K562 (cell line): Measurements from ENCODE around the gene CCNL1. TPM values are rescaled to one million over a fixed set of nuclear protein-coding genes. Genes with fewer than 3 reads are reported as not detected.
A peak's percentile ranks its signal among the peaks of the same experiment; 100 is the strongest.

Experiments
- ATAC-seq: fragments of 200-7000 bp; cut with Tn5 transposase; 3 replicates; pipeline ENCODE4 v1.9.1; 2020; ENCODE audit warnings: moderate library complexity
- BruUV-seq: library from RNA; stranded (reverse); fragments of 400-500 nt; replicated peaks from 2 replicates; lab custom pipeline; 2021; lab: Mats Ljungman, UMichigan
- CTCF ChIA-PET: fragments of 300-600 bp; formaldehyde crosslinking; extraction: SDS; loops from one replicate; lab custom pipeline; 2021; ENCODE audit warnings: low intra/inter-chr PET ratio; lab: Yijun Ruan, JAX
- POLR2A ChIA-PET: fragments of 300-600, 350-650 bp; sonication (Branson Sonifier 250); formaldehyde crosslinking; extraction: SDS; loops from one replicate; lab custom pipeline; 2021; ENCODE audit warnings: antibody characterized with exemption, inconsistent platforms; lab: Yijun Ruan, JAX
- DNase-seq, 4 experiments: peaks; one replicate each; pipeline versions ENCODE4 v3.0.0 to v3.0.0-alpha.2; 2011 to 2018; ENCODE audit warnings: low spot score in 3 of 4, mixed read lengths in 3 of 4; ENCODE audit errors: extremely low read depth in 1 of 4
- FAIRE-seq: peaks from 2 replicates; lab custom pipeline; 2011; peaks lifted over from hg19 to GRCh38; lab: Jason Lieb, UNC
- H2AFZ ChIP-seq: 2 replicates; pipeline ENCODE4 v1.6.0; 2011; ENCODE audit warnings: low read depth, low read length, control low read depth, inconsistent platforms
- H3K27ac ChIP-seq: fragments of 200-600 bp; 3 replicates; pipeline ENCODE4 v1.8.0; 2011; ENCODE audit warnings: low read depth, mild to moderate bottlenecking, control low read depth, inconsistent platforms, low read length, moderate library complexity, mixed read lengths; ENCODE audit errors: extremely low read depth
- H3K27me3 ChIP-seq, 2 experiments: fragments of 300-600 bp in 1 of 2; 2 replicates in 1 of 2; 3 replicates in 1 of 2; pipeline versions ENCODE4 v1.6.0 to v1.8.0; 2011; ENCODE audit warnings: inconsistent platforms in 2 of 2, low read length in 2 of 2, mild to moderate bottlenecking in 1 of 2, mixed read lengths in 1 of 2, moderate library complexity in 1 of 2; ENCODE audit not compliant: control insufficient read depth in 2 of 2, insufficient read depth in 2 of 2
- H3K36me3 ChIP-seq: fragments of 300-600 bp; 3 replicates; pipeline ENCODE4 v1.8.0; 2011; ENCODE audit warnings: mild to moderate bottlenecking, low read length, inconsistent platforms; ENCODE audit not compliant: control insufficient read depth, insufficient read depth
- H3K4me1 ChIP-seq, 2 experiments: fragments of 200-600 bp in 1 of 2; replicated peaks in 1 of 2; 2 replicates in 1 of 2; 3 replicates in 1 of 2; pipeline versions ENCODE4 v1.5.1 to v1.8.0; 2011; ENCODE audit warnings: inconsistent platforms in 2 of 2, low read length in 2 of 2, mild to moderate bottlenecking in 1 of 2, mixed read lengths in 1 of 2, moderate library complexity in 1 of 2; ENCODE audit not compliant: control insufficient read depth in 2 of 2, insufficient read depth in 2 of 2
- H3K4me2 ChIP-seq: 2 replicates; pipeline ENCODE4 v1.6.1; 2011; ENCODE audit warnings: low read length, control low read depth, inconsistent platforms, mixed read lengths; ENCODE audit not compliant: insufficient read depth
- H3K4me3 ChIP-seq: fragments of 200-600 bp; sonication (generic), shearing (Covaris generic); 2 replicates; pipeline ENCODE4 v1.5.1; 2016; ENCODE audit warnings: control low read depth, inconsistent platforms
- H3K79me2 ChIP-seq: fragments of 200-600 bp; 3 replicates; pipeline ENCODE4 v1.8.0; 2011; ENCODE audit warnings: low read length, inconsistent platforms; ENCODE audit not compliant: control insufficient read depth, insufficient read depth
- H3K9ac ChIP-seq, 2 experiments: 2 replicates each; pipeline versions ENCODE4 v1.6.0 to v1.6.1; 2011; ENCODE audit warnings: low read depth in 2 of 2, low read length in 2 of 2, control low read depth in 1 of 2, inconsistent platforms in 1 of 2, mild to moderate bottlenecking in 1 of 2, mixed read lengths in 1 of 2; ENCODE audit not compliant: insufficient read depth in 1 of 2
- H3K9me1 ChIP-seq: one replicate; pipeline ENCODE4 v1.6.0; 2011; ENCODE audit warnings: inconsistent platforms, mild to moderate bottlenecking, low read length, moderate library complexity; ENCODE audit not compliant: control insufficient read depth, insufficient read depth
- H3K9me3 ChIP-seq: replicated peaks from 2 replicates; pipeline ENCODE4 v1.5.1; 2011; ENCODE audit warnings: low read depth, low read length, inconsistent platforms; ENCODE audit not compliant: control insufficient read depth, insufficient read depth
- H4K20me1 ChIP-seq: replicated peaks from 2 replicates; pipeline ENCODE4 v1.6.1; 2011; ENCODE audit warnings: low read length, inconsistent platforms, mixed read lengths; ENCODE audit not compliant: control insufficient read depth, insufficient read depth
- ATF7 ChIP-seq: fragments of 450-650 bp; IDR thresholded peaks from 2 replicates; pipeline ENCODE4 v1.7.1; 2014; ENCODE audit warnings: mild to moderate bottlenecking, moderate library complexity
- HMBOX1 ChIP-seq: sonication (generic); IDR thresholded peaks from 2 replicates; pipeline ENCODE4 v1.6.1; 2016
- ID3 ChIP-seq, 2 experiments: fragments of 250-450 bp in 1 of 2; fragments of 450-650 bp in 1 of 2; sonication (Bioruptor Pico) in 1 of 2; IDR thresholded peaks; 2 replicates each; pipeline versions ENCODE4 v1.6.1 to v1.8.0; 2016 to 2021; ENCODE audit warnings: mild to moderate bottlenecking in 2 of 2, moderate library complexity in 2 of 2, missing compliant biosample characterization in 1 of 2, missing genetic modification characterization in 1 of 2
- MTA1 ChIP-seq: fragments of 450-650 bp; IDR thresholded peaks from 2 replicates; pipeline ENCODE4 v1.6.1; 2017; ENCODE audit warnings: borderline replicate concordance
- NCOR1 ChIP-seq: fragments of 450-650 bp; IDR thresholded peaks from 2 replicates; pipeline ENCODE4 v1.6.1; 2016; ENCODE audit warnings: mild to moderate bottlenecking, moderate library complexity
- NR2C2 ChIP-seq, 2 experiments: fragments of 200-800 bp in 1 of 2; sonication (Bioruptor generic) in 1 of 2; sonication (generic) in 1 of 2; formaldehyde crosslinking in 1 of 2; IDR thresholded peaks; 2 replicates each; pipeline versions ENCODE4 v1.6.1 to v1.8.0; 2016 to 2022; ENCODE audit warnings: mild to moderate bottlenecking in 1 of 2, missing compliant biosample characterization in 1 of 2, missing genetic modification characterization in 1 of 2, missing genetic modification reagents in 1 of 2
- OTX1 ChIP-seq: fragments of 450-650 bp; formaldehyde crosslinking; IDR thresholded peaks from 2 replicates; pipeline ENCODE4 v1.4.0; 2022; ENCODE audit warnings: mild to moderate bottlenecking
- POLR2H ChIP-seq: IDR thresholded peaks from 2 replicates; pipeline ENCODE4 v1.6.1; 2016; ENCODE audit warnings: missing genetic modification characterization, low read depth, mild to moderate bottlenecking, control low read depth, missing compliant biosample characterization, moderate library complexity
- RCOR1 ChIP-seq, 2 experiments: IDR thresholded peaks; 2 replicates each; pipeline ENCODE4 v1.6.1; 2012; ENCODE audit warnings: low read depth in 2 of 2, low read length in 2 of 2, borderline replicate concordance in 1 of 2, improper control_type of control experiment in 1 of 2
- RFX5 ChIP-seq: IDR thresholded peaks from 2 replicates; pipeline ENCODE4 v1.6.1; 2011; ENCODE audit warnings: low read depth, mild to moderate bottlenecking, improper control_type of control experiment, low read length
- SOX6 ChIP-seq: fragments of 450-650 bp; IDR thresholded peaks from 2 replicates; pipeline ENCODE4 v1.6.1; 2014; ENCODE audit warnings: mild to moderate bottlenecking
- SRF ChIP-seq, 2 experiments: fragments of 250-450, 450-650 bp in 1 of 2; sonication (Bioruptor Pico) in 1 of 2; sonication (generic) in 1 of 2; formaldehyde crosslinking; IDR thresholded peaks; 2 replicates each; pipeline versions ENCODE4 v1.5.0 to v1.5.1; 2020 to 2022; ENCODE audit warnings: mild to moderate bottlenecking in 1 of 2, missing genetic modification reagents in 1 of 2
- ZNF124 ChIP-seq: sonication (generic); formaldehyde crosslinking; IDR thresholded peaks from 2 replicates; pipeline ENCODE4 v1.8.1; 2022; ENCODE audit warnings: missing genetic modification reagents
- ZNF263 ChIP-seq: sonication (generic); formaldehyde crosslinking; IDR thresholded peaks from 2 replicates; pipeline ENCODE4 v1.8.0; 2022; ENCODE audit warnings: mild to moderate bottlenecking, missing genetic modification reagents, borderline replicate concordance
- WGBS: fragments of 100-300 bp; shearing (Covaris generic); methylation state at CpG from one replicate; pipeline ENCODE4 v1.1.6; 2016; ENCODE audit warnings: low coverage, mixed read lengths; ENCODE audit not compliant: insufficient coverage; ENCODE audit errors: missing lambda C conversion rate; 5-methylcytosine and 5-hydroxymethylcytosine counted together
- in situ Hi-C: fragments of 300-500 bp; cut with MboI; formaldehyde crosslinking; loops from 4 replicates; pipeline ENCODE4 v1.15.0; 2018; ENCODE audit warnings: inconsistent platforms, mixed read lengths
- intact Hi-C: fragments of 100-400 bp; cut with micrococcal nuclease; formaldehyde crosslinking; loops from 2 replicates; pipeline ENCODE4 v1.14.2; 2022
- polyA plus RNA-seq, 8 experiments: library from polyadenylated mRNA; depleted of rRNA in 4 of 8; stranded (reverse) in 5 of 8; unstranded in 3 of 8; fragments of >200 nt; fragmentation: Nextera tagmentation in 2 of 8; fragmentation: Illumina TruSeq in 1 of 8; extraction: Ambion mirVana in 2 of 8; extraction: Trizol in 1 of 8; gene quantifications; 2 replicates each; pipeline versions ENCODE4 v1.2.1 to v1.2.3, GENCODE V29; 2011 to 2014; ENCODE audit warnings: inconsistent platforms in 1 of 8, missing spikeins in 1 of 8
- total RNA-seq, 7 experiments: library from RNA; depleted of rRNA in 6 of 7; stranded (reverse); fragments of >200 nt in 6 of 7; fragmentation: Illumina TruSeq in 2 of 7; extraction: Trizol in 2 of 7; gene quantifications; 2 replicates each; pipeline versions ENCODE4 v1.2.1 to v1.2.3, GENCODE V29; 2011 to 2021; ENCODE audit warnings: low replicate concordance in 1 of 7
- TF ChIP-seq, protein P1 (sequence below): fragments of 450-650 bp; IDR thresholded peaks from 2 replicates; pipeline ENCODE4 v1.6.1; 2017; ENCODE audit warnings: antibody characterized with exemption, mild to moderate bottlenecking

Gene CCNL1
- total and polyA plus RNA-seq, 9 of the 15 experiments (the other 6 are each of a cell fraction or from before 2014, with no cell fraction given) = 16.1 to 186 (median 132) TPM

DNA sequence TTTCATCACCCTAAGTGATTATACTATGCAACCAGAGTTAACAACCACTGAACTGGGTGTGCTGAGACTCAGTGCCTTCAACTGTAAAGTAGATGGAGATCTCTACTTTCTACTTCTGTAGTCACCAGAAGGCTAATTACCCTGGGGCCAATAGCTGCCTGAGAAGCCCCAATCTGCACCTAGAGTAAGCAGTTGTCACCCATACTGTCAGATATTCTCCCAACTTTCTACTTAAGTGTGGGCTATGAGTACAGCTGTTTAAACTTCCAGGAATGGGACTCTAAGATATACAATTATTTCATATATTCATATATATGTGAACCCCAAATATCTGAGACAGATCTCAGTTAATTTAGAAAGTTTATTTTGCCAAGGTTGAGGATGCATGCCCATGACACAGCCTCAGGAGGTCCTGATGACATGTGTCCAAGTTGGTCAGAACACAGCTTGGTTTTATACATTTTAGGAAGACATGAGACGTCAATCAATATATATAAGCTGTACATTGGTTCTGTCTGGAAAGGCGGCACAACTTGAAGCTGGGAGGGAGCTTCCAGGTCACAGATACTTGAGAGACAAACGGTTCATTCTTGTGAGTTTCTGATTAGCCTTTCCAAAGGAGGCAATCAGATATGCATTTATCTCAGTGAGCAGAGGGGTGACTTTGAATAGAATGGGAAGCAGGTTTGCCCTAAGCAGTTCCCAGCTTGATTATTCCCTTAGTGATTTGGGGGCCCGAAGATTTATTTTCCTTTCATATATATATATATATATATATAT lies 41.9 kb downstream of the CCNL1 start:
- in situ Hi-C loops (no loop called here), intact Hi-C loops (no loop called here)
- Histone ChIP-seq H3K27me3 (no peaks in the 10 kb centered on the region), H3K4me2 (no peak overlapping the region), H3K4me1 (peaks cover 20 to 59% of the 10 kb centered on the region in 2 experiments), H3K27ac (peak overlapping the region; percentile 37; the same call in 2 of the 3 replicates), H3K9me3 (peaks cover 5% of the 10 kb centered on the region; the same call in 1 of the 2 replicates), H3K79me2 (no peaks in the 10 kb centered on the region), H4K20me1 (no peaks in the 10 kb centered on the region), H3K9me1 (no peaks in the 10 kb centered on the region), H3K36me3 (no peaks in the 10 kb centered on the region), H3K9ac (no peak overlapping the region), H2AFZ (peak overlapping the region; percentile 18; the same call in 1 of the 2 replicates), H3K4me3 (no peak overlapping the region)
- DNase-seq (peak in 1 of 4 experiments; percentile 67), ATAC-seq (peak; percentile 43), FAIRE-seq (no peak)
- ChIA-PET CTCF (no interaction called here), POLR2A (interaction anchor here (0.6 to 3.8 kb wide), 6 partner anchors 9 to 42 kb away, joined by 3 to 23 read pairs (median 8); partner anchors contain the start of gene CCNL1)
- 1% methylated on average over 4 of the region's 4 CpGs for WGBS
- no TSS peak for BruUV-seq
- TF ChIP-seq NR2C2 (CRISPR knock-in tag; IDR thresholded peaks at IDR 0.05) = no peak
- TF ChIP-seq NR2C2 (tag; IDR thresholded peaks at IDR 0.05) = peak; percentile 48
- no peak for TF ChIP-seq SRF (CRISPR knock-in tag; IDR thresholded peaks at IDR 0.05)
- TF ChIP-seq ATF7 = peak; percentile 28; the same call in 1 of the 2 replicates
- TF ChIP-seq SOX6 = peak; percentile 86
- TF ChIP-seq ZNF124 (CRISPR knock-in tag) = no peak
- TF ChIP-seq MTA1 = 0 out of 2 replicates have a peak, but pooled peaks have one; percentile 43
- no peak for TF ChIP-seq ID3 (CRISPR knock-in tag; IDR thresholded peaks at IDR 0.05)
- no peak for TF ChIP-seq ID3 (tag; IDR thresholded peaks at IDR 0.05)
- peak; percentile 40; the same call in 1 of the 2 replicates for TF ChIP-seq POLR2H (tag)
- TF ChIP-seq OTX1 (CRISPR knock-in tag) = no peak
- TF ChIP-seq NCOR1 = peak; percentile 49; the same call in 1 of the 2 replicates
- TF ChIP-seq ZNF263 (CRISPR knock-in tag) = no peak
- TF ChIP-seq, protein P1, sequence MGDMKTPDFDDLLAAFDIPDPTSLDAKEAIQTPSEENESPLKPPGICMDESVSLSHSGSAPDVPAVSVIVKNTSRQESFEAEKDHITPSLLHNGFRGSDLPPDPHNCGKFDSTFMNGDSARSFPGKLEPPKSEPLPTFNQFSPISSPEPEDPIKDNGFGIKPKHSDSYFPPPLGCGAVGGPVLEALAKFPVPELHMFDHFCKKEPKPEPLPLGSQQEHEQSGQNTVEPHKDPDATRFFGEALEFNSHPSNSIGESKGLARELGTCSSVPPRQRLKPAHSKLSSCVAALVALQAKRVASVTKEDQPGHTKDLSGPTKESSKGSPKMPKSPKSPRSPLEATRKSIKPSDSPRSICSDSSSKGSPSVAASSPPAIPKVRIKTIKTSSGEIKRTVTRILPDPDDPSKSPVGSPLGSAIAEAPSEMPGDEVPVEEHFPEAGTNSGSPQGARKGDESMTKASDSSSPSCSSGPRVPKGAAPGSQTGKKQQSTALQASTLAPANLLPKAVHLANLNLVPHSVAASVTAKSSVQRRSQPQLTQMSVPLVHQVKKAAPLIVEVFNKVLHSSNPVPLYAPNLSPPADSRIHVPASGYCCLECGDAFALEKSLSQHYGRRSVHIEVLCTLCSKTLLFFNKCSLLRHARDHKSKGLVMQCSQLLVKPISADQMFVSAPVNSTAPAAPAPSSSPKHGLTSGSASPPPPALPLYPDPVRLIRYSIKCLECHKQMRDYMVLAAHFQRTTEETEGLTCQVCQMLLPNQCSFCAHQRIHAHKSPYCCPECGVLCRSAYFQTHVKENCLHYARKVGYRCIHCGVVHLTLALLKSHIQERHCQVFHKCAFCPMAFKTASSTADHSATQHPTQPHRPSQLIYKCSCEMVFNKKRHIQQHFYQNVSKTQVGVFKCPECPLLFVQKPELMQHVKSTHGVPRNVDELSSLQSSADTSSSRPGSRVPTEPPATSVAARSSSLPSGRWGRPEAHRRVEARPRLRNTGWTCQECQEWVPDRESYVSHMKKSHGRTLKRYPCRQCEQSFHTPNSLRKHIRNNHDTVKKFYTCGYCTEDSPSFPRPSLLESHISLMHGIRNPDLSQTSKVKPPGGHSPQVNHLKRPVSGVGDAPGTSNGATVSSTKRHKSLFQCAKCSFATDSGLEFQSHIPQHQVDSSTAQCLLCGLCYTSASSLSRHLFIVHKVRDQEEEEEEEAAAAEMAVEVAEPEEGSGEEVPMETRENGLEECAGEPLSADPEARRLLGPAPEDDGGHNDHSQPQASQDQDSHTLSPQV = peak; percentile 19; the same call in 1 of the 2 replicates
- TF ChIP-seq RCOR1 (IDR thresholded peaks at IDR 0.05; ENCODE audit: borderline replicate concordance in 1 of 2, low read depth in 2 of 2, low read length in 2 of 2) = peak in 1 of 2 experiments; percentile 60; a peak in 1 of 4 replicates
- peak; percentile 93 for TF ChIP-seq RFX5
- TF ChIP-seq HMBOX1 = peak; percentile 14; the same call in 1 of the 2 replicates
